AG09319 (cell line): ENCODE measurements around the gene NAP1L1.

Experiments
- DNase-seq: peaks from one replicate; pipeline ENCODE4 v3.0.0-alpha.2; 2010; ENCODE audit warnings: low read depth; ENCODE audit errors: extremely low read depth
- CTCF ChIP-seq: IDR thresholded peaks from 2 replicates; pipeline ENCODE4 v1.5.1; 2011; ENCODE audit warnings: low read depth, mild to moderate bottlenecking, inconsistent platforms, low read length, moderate library complexity

NAP1L1 gene

GRCh38 chr12:76007640-76008039, 76.8 kb downstream of the NAP1L1 start:
- no peak for TF ChIP-seq CTCF
- DNase-seq: no peak

- TF ChIP-seq CTCF: no peak
- DNase-seq: no peak
Measured at GRCh38 chr12:76006028-76006925, 78.2 kb downstream of the NAP1L1 start.

GRCh38 chr12:76003355-76003638, 81.2 kb downstream of the NAP1L1 start:
- TF ChIP-seq CTCF: no peak
- DNase-seq: no peak

- no peak for TF ChIP-seq CTCF
- DNase-seq: no peak
Measured at GRCh38 chr12:76002598-76003354, 81.7 kb downstream of the NAP1L1 start.

- DNase-seq: no peak
- TF ChIP-seq CTCF: no peak
Measured at GRCh38 chr12:75998292-75999063, 86.0 kb downstream of the NAP1L1 start.

- TF ChIP-seq CTCF: no peak
- no peak for DNase-seq
Measured at GRCh38 chr12:75997658-75998057, 86.8 kb downstream of the NAP1L1 start.
